CD4-positive, alpha-beta memory T cell (primary cell): ENCODE results near the gene FBXL17. TPM values are rescaled to one million over a fixed set of nuclear protein-coding genes. Genes with fewer than 3 reads are reported as not detected.
"Not testable (repeated sequence)": the region's sequence is repeated elsewhere in the genome, so short reads cannot be mapped to it uniquely, and the experiment has no call there.

ENCODE experiments used
- CTCF ChIA-PET: fragments of 350-600 bp; sonication (Branson Sonifier 250); formaldehyde crosslinking; loops from one replicate; lab custom pipeline; 2021; ENCODE audit warnings: inconsistent platforms; ENCODE audit not compliant: partially characterized antibody; lab: Charles Lee
- POLR2A ChIA-PET: fragments of 350-600 bp; sonication (Branson Sonifier 250); formaldehyde crosslinking; loops from one replicate; lab custom pipeline; 2021; ENCODE audit not compliant: partially characterized antibody; lab: Charles Lee
- DNase-seq, 5 donors: peaks; one replicate each; pipeline versions ENCODE4 v3.0.0 to v3.0.0-alpha.2; 2020 to 2022; ENCODE audit warnings: mixed read lengths in 1 of 5
- H3K27ac ChIP-seq: one replicate; pipeline ENCODE4 v1.7.0; 2013; ENCODE audit warnings: low read depth, low read length
- H3K27me3 ChIP-seq: 2 replicates; pipeline ENCODE4 v1.7.0; 2013; ENCODE audit warnings: mild to moderate bottlenecking, low read length, moderate library complexity; ENCODE audit not compliant: insufficient read depth
- H3K36me3 ChIP-seq: 2 replicates; pipeline ENCODE4 v1.7.0; 2013; ENCODE audit warnings: mild to moderate bottlenecking, low read length, moderate library complexity; ENCODE audit not compliant: insufficient read depth
- H3K4me1 ChIP-seq: 2 replicates; pipeline ENCODE4 v1.7.0; 2013; ENCODE audit warnings: mild to moderate bottlenecking, low read length, moderate library complexity; ENCODE audit not compliant: insufficient read depth
- H3K4me3 ChIP-seq, 2 donors: one replicate each; pipeline ENCODE4 v1.7.0; 2013; ENCODE audit warnings: low read length in 2 of 2, mild to moderate bottlenecking in 1 of 2
- H3K9me3 ChIP-seq, 2 donors: one replicate each; pipeline ENCODE4 v1.7.0; 2013; ENCODE audit warnings: low read length in 2 of 2, control low read depth in 1 of 2; ENCODE audit not compliant: control insufficient read depth in 1 of 2
- H3K27ac Mint-ChIP-seq, 7 donors: one replicate each; pipeline ENCODE4 v1.8.0; 2020 to 2021; ENCODE audit warnings: mixed read lengths in 7 of 7, mild to moderate bottlenecking in 6 of 7, inconsistent platforms in 3 of 7, moderate library complexity in 3 of 7
- H3K27me3 Mint-ChIP-seq, 2 donors: one replicate each; pipeline ENCODE4 v1.8.0; 2020 to 2021; ENCODE audit warnings: mixed read lengths in 2 of 2
- H3K36me3 Mint-ChIP-seq, 2 donors: one replicate each; pipeline ENCODE4 v1.8.0; 2020 to 2021; ENCODE audit warnings: mixed read lengths in 2 of 2, inconsistent platforms in 1 of 2, mild to moderate bottlenecking in 1 of 2
- H3K4me1 Mint-ChIP-seq, 4 donors: one replicate each; pipeline ENCODE4 v1.8.0; 2020 to 2021; ENCODE audit warnings: mixed read lengths in 4 of 4, mild to moderate bottlenecking in 1 of 4
- H3K4me3 Mint-ChIP-seq, 8 donors: one replicate each; pipeline ENCODE4 v1.8.0; 2020 to 2021; ENCODE audit warnings: mixed read lengths in 8 of 8, mild to moderate bottlenecking in 7 of 8, moderate library complexity in 6 of 8, inconsistent platforms in 3 of 8
- H3K9me3 Mint-ChIP-seq, 8 donors: one replicate each; pipeline ENCODE4 v1.8.0; 2020 to 2021; ENCODE audit warnings: mixed read lengths in 8 of 8, mild to moderate bottlenecking in 5 of 8, inconsistent platforms in 3 of 8, moderate library complexity in 1 of 8
- intact Hi-C: fragments of 100-400 bp; cut with micrococcal nuclease; formaldehyde crosslinking; loops from one replicate; pipeline ENCODE4 v1.15.1; 2023
- polyA plus RNA-seq, 2 donors: library from polyadenylated mRNA; unstranded; fragments of 300-500 nt; fragmentation: Illumina TruSeq; gene quantifications; one replicate each; pipeline ENCODE4 v1.2.3, GENCODE V29; 2021
- total RNA-seq, 2 experiments: library from RNA; stranded (reverse); gene quantifications; one replicate each; pipeline ENCODE4 v1.2.3, GENCODE V29; 2021

FBXL17 gene
- total and polyA plus RNA-seq, 4 experiments from 2014 or later = 7.1 to 27.5 (median 16.8) TPM

DNA sequence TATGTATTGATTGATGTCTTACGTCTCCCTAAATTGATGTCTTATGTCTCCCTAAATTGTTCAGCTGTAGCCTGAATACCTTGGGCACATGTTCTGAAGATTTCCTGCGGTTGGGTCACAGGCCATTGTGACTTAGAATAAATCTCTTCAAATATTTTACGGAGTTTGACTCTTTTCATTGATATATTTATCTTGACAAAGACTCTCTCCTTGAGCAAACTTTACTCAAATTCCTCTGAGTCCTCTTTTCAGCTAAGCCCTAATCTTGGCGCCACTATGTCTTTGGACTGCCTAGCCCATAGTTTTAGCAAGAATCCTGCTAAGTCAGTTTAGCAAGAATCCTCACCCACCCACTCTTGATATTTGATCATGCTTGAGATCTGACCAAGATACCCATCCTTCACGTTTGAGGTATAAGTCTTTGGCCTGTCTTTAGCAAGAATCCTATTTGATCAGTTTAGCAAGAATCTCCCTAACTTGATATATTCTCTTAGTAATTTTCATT is 35.3 kb upstream of the FBXL17 start:
- H3K4me3 ChIP-seq = no peak overlapping the region
- H3K27ac ChIP-seq = no peak overlapping the region
- POLR2A ChIA-PET = no interaction called here
- no peaks in the 10 kb centered on the region for H3K36me3 ChIP-seq
- H3K4me1 ChIP-seq = no peaks in the 10 kb centered on the region
- no peaks in the 10 kb centered on the region for H3K27me3 ChIP-seq
- intact Hi-C loops = no loop called here
- no peaks in the 10 kb centered on the region for H3K4me1 Mint-ChIP-seq
- H3K36me3 Mint-ChIP-seq = no peaks in the 10 kb centered on the region
- CTCF ChIA-PET = no interaction called here
- peaks cover 0 to 7% (median under 1%) of the 10 kb centered on the region in 8 donors for H3K9me3 Mint-ChIP-seq
- DNase-seq = no peak
- H3K9me3 ChIP-seq = no peaks in the 10 kb centered on the region
- H3K27me3 Mint-ChIP-seq = peaks cover 9 to 15% of the 10 kb centered on the region in 2 donors
- no peak overlapping the region for H3K27ac Mint-ChIP-seq
- no peak overlapping the region for H3K4me3 Mint-ChIP-seq

DNA sequence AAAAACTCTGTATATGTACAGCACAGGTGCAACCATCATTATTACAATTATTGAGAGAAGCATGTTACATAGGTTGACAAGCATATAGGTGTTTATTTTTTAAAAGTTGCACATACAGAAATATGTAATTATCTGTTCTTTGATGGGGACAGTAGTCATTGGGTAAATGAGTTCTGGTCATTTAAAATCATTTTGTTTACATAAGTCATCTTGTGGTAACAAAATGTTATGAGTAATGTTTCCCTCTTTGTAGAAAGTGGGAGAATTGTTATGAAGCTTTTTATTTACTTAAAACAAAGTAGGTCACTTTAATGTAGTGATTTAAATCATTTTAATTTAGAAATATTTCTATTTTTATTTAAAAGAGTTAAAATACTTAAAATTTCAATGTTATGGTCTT is 33.8 kb upstream of the FBXL17 start:
- H3K27ac ChIP-seq = no peak overlapping the region
- intact Hi-C loops = no loop called here
- DNase-seq = no peak
- H3K27ac Mint-ChIP-seq = no peak overlapping the region
- H3K4me1 Mint-ChIP-seq = no peaks in the 10 kb centered on the region
- no peaks in the 10 kb centered on the region for H3K36me3 Mint-ChIP-seq
- H3K9me3 Mint-ChIP-seq = peaks cover 0 to 7% (median under 1%) of the 10 kb centered on the region in 8 donors
- no peaks in the 10 kb centered on the region for H3K27me3 ChIP-seq
- H3K36me3 ChIP-seq = no peaks in the 10 kb centered on the region
- no peaks in the 10 kb centered on the region for H3K9me3 ChIP-seq
- no peaks in the 10 kb centered on the region for H3K4me1 ChIP-seq
- H3K4me3 ChIP-seq = no peak overlapping the region
- H3K4me3 Mint-ChIP-seq = no peak overlapping the region
- CTCF ChIA-PET = no interaction called here
- POLR2A ChIA-PET = no interaction called here
- H3K27me3 Mint-ChIP-seq = peaks cover 9 to 15% of the 10 kb centered on the region in 2 donors

DNA sequence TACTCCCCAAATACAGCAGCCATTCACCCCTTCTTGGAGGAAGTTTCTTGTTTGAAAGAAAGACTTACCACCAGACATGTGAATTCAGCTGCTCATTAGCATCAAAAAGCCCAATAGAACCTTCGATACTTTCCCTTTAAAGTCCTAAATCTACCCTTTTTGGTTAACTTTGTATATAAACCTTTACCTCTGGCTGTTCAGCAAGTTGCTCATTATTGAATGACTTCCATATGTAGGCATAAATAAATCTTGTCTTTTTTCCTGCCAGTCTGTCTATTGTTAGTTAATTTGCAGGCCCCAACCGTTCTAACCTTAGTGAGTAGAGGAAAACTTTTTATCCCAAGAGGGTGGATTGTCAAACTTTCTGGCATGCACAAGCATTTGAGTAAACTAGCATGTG is 27.9 kb upstream of the FBXL17 start:
- no peak for DNase-seq
- no peaks in the 10 kb centered on the region for H3K4me1 ChIP-seq
- intact Hi-C loops = no loop called here
- no peaks in the 10 kb centered on the region for H3K36me3 ChIP-seq
- no peak overlapping the region for H3K27ac ChIP-seq
- Mint-ChIP-seq H3K27ac (no peak overlapping the region), H3K27me3 (peaks cover 0 to 5% of the 10 kb centered on the region in 2 donors), H3K4me3 (no peak overlapping the region), H3K9me3 (peaks cover 0 to 8% (median 3%) of the 10 kb centered on the region in 8 donors), H3K36me3 (no peaks in the 10 kb centered on the region), H3K4me1 (no peaks in the 10 kb centered on the region)
- no peaks in the 10 kb centered on the region for H3K27me3 ChIP-seq
- CTCF ChIA-PET = interaction anchor here (0.7 kb wide), 1 partner anchor 8 kb away, joined by 3 read pairs; no protein-coding TSS in a partner anchor
- no peak overlapping the region for H3K4me3 ChIP-seq
- no peaks in the 10 kb centered on the region for H3K9me3 ChIP-seq
- POLR2A ChIA-PET = no interaction called here

DNA sequence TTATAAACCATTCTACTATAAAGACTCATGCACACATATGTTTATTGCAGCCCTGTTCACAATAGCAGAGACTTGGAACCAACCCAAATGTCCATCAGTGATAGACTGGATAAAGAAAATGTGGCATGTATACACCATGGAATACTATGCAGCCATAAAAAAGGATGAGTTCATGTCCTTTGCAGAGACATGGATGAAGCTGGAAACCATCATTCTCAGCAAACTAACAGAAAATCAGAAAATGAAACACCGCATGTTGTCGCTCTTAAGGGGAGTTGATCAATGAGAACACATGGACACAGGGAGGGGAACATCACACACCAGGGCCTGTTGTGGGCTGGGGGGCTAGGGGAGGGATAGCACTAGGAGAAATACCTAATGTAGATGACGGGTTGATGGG is 23.3 kb upstream of the FBXL17 start:
- H3K27ac ChIP-seq, H3K36me3 Mint-ChIP-seq, CTCF ChIA-PET, H3K27me3 ChIP-seq, H3K4me3 Mint-ChIP-seq, H3K4me3 ChIP-seq, H3K9me3 ChIP-seq, DNase-seq, H3K36me3 ChIP-seq, H3K27ac Mint-ChIP-seq, H3K4me1 Mint-ChIP-seq, POLR2A ChIA-PET, H3K4me1 ChIP-seq, intact Hi-C loops: not testable (repeated sequence)
- Mint-ChIP-seq H3K9me3 (peaks cover 7 to 45% (median 27%) of the 10 kb centered on the region in 8 donors), H3K27me3 (peaks cover 9 to 17% of the 10 kb centered on the region in 2 donors)

DNA sequence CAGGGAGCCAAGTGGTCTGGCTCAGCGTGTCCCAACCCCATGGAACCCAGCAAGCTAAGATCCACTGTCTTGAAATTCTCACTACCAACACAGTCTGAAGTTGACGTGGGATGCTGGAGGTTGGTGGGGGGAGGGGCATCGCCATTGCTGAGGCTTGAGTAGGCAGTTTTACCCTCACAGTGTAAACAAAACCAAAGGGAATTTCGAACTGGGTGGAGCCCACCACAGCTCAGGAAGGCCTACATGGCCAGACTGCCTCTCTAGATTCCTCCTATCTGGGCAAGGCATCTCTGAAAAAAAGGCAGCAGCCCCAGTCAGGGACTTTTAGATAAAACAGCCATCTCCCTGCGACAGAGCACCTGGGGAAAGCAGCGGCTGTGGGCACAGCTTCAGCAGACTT is 17.1 kb upstream of the FBXL17 start:
- Histone ChIP-seq H3K27ac (no peak overlapping the region), H3K9me3 (no peaks in the 10 kb centered on the region), H3K36me3 (no peaks in the 10 kb centered on the region), H3K27me3 (no peaks in the 10 kb centered on the region), H3K4me3 (no peak overlapping the region), H3K4me1 (no peaks in the 10 kb centered on the region)
- H3K27me3 Mint-ChIP-seq = peaks cover 10 to 20% of the 10 kb centered on the region in 2 donors
- ChIA-PET POLR2A (interaction anchor here (1.7 kb wide), 1 partner anchor 16 kb away, joined by 5 read pairs; no protein-coding TSS in a partner anchor), CTCF (no interaction called here)
- H3K36me3 Mint-ChIP-seq = peaks cover 3 to 11% of the 10 kb centered on the region in 2 donors
- no peak overlapping the region for H3K27ac Mint-ChIP-seq
- no peaks in the 10 kb centered on the region for H3K4me1 Mint-ChIP-seq
- intact Hi-C loops = no loop called here
- H3K9me3 Mint-ChIP-seq = peaks cover 2 to 39% (median 27%) of the 10 kb centered on the region in 8 donors
- DNase-seq = no peak
- no peak overlapping the region for H3K4me3 Mint-ChIP-seq

DNA sequence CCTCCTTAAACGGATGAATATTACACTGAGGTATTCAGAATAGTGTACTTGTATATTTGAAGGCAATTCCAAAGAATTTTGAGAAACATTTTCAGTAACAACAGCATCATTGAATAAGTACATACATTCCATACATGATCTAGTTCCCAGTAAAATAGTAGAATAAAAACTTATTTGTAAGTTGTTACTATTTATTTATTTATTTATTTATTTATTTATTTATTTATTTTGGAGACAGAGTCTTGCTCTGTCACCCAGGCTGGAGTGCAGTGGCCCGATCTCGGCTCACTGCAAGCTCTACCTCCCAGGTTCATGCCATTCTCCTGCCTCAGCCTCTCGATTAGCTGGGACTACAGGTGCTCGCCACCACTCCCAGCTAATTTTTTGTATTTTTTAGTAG is 14.9 kb upstream of the FBXL17 start:
- H3K4me1 ChIP-seq, H3K9me3 ChIP-seq, H3K4me3 ChIP-seq, DNase-seq, POLR2A ChIA-PET, CTCF ChIA-PET, H3K27me3 ChIP-seq, intact Hi-C loops, H3K4me1 Mint-ChIP-seq, H3K36me3 ChIP-seq, H3K27ac ChIP-seq, H3K27ac Mint-ChIP-seq, H3K4me3 Mint-ChIP-seq: not testable (repeated sequence)
- peaks cover 3 to 11% of the 10 kb centered on the region in 2 donors for H3K36me3 Mint-ChIP-seq
- peaks cover 9 to 16% of the 10 kb centered on the region in 2 donors for H3K27me3 Mint-ChIP-seq
- H3K9me3 Mint-ChIP-seq = peaks cover 0 to 22% (median 12%) of the 10 kb centered on the region in 8 donors

DNA sequence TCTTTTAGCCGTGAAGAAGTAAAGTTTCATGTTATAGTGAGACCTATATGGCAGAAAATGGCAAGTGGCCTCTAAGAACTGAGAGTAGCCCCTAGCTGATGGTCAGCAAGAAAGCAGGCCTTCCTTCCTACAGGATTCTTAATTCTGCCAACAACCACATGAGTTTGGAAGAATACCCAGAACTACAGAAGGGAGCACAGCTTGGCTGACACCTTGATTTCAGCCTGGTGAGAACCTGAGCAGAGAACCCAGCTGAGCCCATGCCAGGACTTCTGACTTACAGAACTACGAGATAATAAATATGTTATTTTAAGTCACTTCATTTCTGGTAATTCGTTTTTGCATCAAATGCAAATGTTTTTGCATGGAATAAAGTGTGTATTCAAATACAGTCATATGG is 5.9 kb upstream of the FBXL17 start:
- Histone ChIP-seq H3K4me3 (no peak overlapping the region), H3K4me1 (peaks cover 12% of the 10 kb centered on the region), H3K27me3 (no peaks in the 10 kb centered on the region), H3K9me3 (no peaks in the 10 kb centered on the region), H3K36me3 (no peaks in the 10 kb centered on the region), H3K27ac (no peak overlapping the region)
- CTCF ChIA-PET = no interaction called here
- DNase-seq = no peak
- no peaks in the 10 kb centered on the region for H3K9me3 Mint-ChIP-seq
- no peak overlapping the region for H3K27ac Mint-ChIP-seq
- no peak overlapping the region for H3K4me3 Mint-ChIP-seq
- intact Hi-C loops = no loop called here
- peaks cover 10 to 17% (median 12%) of the 10 kb centered on the region in 4 donors for H3K4me1 Mint-ChIP-seq
- peaks cover 0 to 1% of the 10 kb centered on the region in 2 donors for H3K36me3 Mint-ChIP-seq
- POLR2A ChIA-PET = no interaction called here
- H3K27me3 Mint-ChIP-seq = no peaks in the 10 kb centered on the region
